ENCODE measurements around the gene YDJC.
"Not testable (repeated sequence)": the region's sequence is repeated elsewhere in the genome, so short reads cannot be mapped to it uniquely, and the experiment has no call there.

Gene YDJC

DNA sequence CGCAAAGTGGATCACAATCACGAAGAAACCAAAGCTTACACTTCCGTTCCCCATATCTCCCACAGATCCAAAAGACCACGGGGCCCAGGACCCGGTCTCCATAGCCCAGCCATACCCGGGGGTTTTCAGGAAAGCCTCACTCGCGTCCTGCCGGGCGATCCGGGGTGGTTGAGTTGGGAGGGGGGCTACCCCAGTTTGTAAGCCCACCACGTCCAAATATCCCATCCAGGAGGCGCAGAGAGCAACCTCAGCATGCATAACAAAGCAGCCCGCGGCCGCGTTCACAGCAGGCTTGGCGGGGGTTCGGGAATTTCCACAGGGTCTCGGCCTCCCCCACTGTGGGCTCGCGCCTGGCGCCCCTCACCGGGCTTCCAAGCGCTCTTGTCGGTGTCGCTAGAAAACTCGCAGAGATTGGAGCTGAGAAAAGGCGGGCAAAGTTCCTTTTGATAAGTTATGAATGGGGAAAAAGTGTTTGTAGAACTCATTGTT is 21.7 kb upstream of the YDJC start:
- DNase-seq (ENCODE audit: low read depth) = no peak

DNA sequence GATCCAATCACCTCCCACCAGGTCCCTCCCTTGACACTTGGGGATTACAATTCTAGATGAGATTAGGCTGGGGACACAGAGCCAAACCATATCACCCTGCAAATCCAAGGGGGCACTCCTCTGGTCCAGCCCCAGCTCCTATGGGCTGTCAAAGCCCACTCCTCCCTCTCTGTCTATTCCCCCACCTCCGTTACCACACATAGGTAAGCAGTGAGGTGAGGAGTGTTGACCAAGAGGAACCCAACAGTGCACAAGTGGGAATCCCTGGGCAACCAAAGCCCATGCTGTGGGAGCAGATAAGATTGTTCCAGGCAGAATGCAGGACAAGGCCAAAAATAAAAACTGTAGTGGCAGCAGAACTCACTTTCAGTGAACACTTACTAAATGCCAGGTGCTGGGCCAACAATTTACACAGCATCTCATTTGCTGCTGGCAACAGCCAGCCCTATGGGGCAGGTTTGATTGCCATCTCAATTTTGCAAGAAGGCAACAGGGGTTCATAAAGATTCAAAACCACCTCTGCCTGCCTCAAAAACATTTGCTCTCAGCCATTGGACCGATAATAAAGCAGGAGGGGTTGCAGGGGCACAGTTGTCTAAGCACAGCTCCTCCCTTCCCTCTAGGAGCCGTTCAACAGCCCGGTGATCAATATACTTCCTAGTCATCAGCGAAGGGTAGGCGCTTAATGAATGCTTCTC is 21.1 kb upstream of the YDJC start:
- no peak for DNase-seq (ENCODE audit: low read depth)

DNA sequence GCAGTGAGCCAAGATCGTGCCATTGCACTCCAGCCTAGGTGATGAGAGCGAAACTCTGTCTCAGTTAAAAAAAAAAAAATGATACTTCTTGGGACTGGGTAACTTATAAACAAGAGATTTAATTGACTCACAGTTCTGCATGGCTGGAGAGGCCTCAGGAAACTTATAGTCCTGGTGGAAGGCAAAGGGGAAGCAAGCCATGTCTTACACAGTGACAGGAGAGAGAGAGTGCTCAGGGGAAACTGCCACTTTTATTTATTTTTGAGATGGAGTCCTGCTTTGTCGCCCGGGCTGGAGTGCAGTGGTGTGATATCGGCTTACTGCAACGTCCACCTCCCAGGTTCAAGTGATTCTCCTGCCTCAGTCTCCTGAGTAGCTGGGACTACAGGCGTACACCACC is 20.5 kb upstream of the YDJC start:
- no peak for DNase-seq (ENCODE audit: low read depth)

DNA sequence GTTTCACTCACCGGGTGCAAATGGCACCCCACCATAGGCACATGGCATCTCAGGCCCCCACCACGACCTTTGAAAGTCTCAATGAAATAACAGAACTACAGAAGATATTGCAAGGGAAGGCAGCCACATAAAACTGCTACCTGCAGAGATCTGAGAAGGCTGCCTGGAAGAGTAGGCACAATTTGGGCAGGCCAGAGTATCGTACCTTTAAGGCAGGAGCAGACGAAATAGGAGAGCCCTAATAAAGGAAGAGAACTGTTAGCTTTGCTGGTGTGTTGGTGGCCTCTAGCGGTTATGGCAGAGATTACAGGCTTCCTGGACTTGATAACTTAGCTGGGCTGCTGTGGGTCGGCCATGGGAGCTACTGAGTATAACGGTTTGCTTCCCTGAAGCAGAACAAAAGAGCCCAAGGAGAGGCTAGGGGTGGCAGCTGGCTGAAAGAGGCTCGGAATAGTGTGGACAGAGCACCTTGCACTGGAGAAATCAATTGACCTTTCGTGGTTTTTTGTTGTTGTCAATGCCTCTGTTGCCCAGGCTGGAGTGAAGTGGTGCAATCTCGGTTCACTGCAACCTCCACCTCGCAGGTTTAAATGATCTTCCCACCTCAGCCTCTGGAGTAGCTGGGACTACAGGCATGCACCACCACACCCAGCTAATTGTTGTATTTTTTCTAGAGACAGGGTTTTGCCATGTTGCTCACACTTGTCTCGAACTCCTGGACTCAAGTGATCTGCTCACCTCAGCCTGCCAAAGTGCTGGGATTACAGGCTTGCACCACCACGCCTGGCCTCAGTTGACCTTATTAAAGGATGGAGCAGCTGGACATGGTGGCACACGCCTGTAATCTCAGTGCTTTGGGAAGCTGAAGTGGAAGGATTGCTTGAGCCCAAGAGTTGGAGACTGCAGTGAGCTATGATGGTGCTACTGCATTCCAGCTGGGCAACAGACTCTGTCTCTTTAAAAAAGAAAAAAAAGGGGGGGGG is 17.1 kb upstream of the YDJC start:
- peak; percentile 82 for DNase-seq (ENCODE audit: low read depth)

DNA sequence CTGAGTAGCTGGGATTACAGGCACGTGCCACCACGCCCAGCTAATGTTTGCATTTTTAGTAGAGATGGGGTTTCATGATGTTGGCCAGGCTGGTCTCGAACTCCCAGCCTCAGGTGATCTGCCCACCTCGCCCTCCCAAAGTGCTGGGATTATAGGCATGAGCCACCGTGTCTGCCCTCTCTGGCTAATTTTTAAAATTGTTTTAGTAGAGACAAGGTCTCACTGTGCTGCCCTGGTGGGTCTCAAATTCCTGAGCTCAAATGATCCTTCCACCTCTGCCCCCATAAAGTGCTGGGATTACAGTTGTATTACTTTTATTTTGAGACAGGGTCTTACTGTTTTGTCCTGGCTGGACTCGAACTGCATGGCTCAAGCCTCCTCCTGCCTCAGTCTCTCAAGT is 15.7 kb upstream of the YDJC start:
- not testable (repeated sequence) for DNase-seq (ENCODE audit: low read depth)

DNA sequence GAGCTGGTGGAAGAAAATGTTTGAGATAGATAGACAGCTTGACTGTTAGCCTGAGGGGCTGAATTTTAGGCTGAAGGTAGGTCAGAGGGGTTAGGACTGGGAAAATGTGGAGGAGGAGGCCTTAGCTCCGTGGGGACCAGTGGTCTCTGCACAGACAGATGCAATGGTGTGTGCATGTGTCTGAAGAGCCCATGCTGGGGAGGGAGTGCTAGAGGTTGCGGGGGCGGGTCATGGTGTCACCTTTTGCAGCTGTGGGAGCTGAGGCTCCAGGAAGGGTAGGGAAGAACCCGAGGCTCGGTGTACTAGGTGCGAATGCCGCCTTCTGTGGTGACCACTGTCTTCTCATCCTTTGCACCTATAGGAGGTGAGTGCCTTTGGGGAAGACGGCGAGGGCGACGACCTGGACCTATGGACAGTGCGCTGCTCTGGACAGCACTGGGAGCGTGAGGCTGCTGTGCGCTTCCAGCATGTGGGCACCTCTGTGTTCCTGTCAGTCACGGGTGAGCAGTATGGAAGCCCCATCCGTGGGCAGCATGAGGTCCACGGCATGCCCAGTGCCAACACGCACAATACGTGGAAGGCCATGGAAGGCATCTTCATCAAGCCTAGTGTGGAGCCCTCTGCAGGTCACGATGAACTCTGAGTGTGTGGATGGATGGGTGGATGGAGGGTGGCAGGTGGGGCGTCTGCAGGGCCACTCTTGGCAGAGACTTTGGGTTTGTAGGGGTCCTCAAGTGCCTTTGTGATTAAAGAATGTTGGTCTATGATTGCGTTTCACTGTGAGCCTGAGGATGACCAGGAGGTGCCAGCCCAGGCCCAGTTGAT is 13.9 kb upstream of the YDJC start:
- no peak for DNase-seq (ENCODE audit: low read depth)

DNA sequence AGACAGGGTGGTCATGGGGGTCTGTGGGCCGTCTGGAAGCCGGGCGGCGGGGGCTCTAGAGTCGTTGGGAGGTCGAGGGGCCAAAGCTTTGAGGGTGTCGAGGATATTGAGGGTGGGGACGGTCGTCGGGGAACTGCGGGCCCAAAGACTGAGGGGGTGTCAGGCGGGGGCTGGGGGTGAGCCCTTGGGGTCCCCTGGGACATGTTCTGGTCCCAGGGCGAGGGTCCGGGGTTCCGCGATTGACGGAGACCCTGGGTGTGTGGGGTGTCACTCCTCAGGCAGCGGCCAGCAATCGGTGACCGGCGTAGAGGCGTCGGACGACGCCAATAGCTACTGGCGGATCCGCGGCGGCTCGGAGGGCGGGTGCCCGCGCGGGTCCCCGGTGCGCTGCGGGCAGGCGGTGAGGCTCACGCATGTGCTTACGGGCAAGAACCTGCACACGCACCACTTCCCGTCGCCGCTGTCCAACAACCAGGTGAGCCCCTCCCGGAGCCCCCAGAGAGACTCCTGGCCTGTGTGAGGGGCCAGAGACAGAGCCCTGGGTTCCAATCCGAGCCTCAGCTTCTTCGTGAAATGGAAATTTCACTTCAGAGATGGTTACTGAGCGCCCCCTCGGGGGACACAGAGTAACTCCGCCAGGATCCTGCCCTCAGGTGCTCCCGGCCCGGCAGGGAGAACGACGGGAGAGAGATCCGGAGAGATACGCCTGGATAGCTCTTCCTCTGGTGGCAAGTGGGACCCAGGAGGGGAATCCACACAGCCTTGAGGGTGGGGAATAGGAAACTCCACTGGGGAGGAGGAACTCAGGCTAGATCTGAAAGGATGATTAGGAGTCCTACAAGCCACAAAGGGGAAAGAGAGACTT is 13.0 kb upstream of the YDJC start:
- peak; percentile 63 for DNase-seq (ENCODE audit: low read depth)

DNA sequence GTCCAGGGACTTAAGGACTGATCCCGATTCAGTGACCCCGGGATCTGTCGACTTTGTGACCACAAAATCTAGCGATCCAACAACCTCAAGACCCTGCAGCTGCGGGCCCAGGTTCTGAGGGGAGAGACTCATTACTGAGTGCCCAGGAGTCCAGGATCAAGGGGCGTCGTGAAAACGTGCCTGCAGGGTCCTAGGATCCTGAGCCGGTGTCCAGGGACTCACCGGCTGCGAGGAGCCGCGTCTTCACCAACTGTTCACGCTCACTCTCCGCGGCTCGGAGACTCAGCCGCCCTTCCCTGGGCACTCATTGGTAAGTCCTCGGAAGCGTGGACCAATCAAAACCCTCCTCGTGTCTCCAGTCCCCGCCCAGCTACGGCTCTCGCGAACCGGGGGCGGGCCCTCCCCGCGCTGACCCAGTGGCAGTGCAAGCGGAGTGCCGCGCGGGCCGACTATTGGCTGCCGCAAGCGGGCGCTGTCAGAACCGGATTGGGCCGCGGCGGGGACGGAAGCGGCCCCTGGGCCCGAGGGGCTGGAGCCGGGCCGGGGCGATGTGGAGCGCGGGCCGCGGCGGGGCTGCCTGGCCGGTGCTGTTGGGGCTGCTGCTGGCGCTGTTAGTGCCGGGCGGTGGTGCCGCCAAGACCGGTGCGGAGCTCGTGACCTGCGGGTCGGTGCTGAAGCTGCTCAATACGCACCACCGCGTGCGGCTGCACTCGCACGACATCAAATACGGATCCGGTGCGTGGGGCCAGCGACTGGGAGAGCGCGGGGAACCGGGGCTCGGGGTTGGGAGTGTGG is 12.2 kb upstream of the YDJC start, which contains the start of gene SDF2L1:
TSS of gene SDF2L1 (plus strand) at position 514 of the 795 bp plus-strand sequence. CDS start at position 549, 35 bp downstream.
- DNase-seq (ENCODE audit: low read depth) = peak; percentile 99

DNA sequence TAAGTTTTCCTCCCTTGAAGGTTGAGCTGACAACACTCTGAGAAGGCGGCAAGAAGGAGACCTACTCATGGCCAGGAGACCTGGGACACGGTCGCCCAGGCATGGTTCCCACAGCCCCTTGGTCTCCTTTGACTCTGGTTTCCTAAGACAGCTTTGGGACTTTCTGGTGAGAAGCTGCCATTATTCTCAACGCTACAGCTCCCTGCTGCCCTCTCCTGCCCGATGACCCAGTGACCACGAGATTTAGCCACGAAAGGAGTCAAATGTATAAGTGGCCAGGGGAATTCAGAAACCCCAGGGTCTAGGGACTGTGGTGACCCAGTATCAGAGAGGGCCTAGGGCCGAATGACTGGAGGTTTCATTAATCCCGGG is 11.6 kb upstream of the YDJC start:
- DNase-seq (ENCODE audit: low read depth) = peak; percentile 70

DNA sequence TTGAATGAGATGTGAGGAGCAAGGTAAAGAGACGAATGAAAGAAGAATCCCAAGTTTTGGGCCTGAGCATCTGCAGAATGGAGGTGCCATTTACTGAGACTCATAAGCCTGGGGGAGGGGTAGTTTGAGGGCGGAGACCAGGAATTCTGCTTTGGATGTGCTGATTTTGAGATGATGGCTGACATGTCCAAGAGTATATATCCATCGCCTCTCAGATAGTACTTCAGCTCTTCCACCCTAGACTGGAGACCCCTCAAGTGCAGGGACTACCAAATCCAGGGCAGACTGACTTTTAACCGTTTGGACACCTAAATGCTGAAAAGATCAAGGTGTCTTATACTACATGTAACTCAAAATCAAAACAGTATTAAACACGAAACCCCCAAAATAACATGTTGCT is 11.0 kb upstream of the YDJC start:
- no peak for DNase-seq (ENCODE audit: low read depth)

DNA sequence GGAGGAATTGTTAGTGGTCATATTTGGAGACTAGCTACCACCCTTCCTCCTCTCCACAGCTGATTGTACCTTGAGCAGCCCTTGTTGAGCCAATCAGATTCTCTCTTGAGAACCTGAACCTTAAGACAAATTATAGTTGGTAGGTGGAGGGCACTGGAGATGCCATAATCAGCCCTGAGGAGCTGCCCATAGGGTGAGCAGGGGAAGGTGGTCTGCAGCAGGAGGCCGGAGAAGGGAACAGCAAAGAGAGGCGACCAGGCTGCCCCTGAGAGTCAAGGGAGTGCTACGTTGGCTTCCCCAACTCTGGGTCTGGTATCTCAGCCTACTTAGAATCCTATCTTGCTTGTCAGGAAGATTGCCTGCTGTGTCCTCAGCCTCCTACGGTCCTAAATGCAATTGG is 9.5 kb upstream of the YDJC start:
- no peak for DNase-seq (ENCODE audit: low read depth)

DNA sequence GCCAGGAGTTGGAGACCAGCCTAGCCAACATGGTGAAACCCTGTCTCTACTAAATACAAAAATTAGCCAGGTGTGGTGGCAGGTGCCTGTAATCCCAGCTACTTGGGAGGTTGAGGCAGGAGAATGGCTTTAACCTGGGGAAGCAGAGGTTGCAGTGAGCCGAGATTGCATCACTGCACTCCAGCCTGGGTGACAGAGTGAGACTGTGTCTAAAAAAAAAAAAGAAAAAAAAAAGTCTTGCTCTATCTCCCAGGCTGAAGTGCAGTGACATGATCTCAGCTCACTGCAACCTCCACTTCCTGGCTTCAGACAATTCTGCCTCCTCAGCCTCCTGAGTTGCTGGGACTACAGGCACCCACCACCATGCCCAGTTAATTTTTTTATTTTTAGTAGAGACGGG is 7.6 kb upstream of the YDJC start:
- DNase-seq (ENCODE audit: low read depth) = not testable (repeated sequence)

DNA sequence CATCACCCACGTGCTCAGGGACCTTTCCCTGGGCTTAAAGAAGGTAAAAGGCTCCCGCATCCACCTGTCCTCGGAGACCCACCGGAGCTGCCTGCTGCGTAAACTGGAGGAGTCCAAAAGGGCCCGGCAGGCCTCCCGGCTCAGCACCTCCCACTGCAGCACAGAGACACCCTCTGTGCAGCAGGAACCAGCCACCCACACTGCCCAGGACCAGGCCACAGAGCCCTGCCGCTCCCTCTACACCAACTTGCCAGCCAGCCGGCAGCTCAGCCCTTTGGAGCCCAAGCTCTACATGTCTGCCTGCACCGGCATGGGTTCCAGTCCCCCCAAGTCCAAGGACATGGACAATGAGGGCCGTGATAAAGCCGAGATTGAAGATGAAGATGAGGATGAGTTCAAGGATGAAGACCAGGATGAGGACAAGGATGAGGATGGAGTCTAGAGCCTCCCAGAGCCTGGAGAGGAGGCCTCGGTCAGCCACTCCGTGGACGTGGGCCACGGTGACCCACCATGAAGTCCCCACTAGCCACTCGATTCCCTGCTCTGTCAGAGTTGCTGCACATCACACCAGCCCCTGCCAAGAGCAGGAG is 6.9 kb upstream of the YDJC start:
- DNase-seq (ENCODE audit: low read depth) = no peak

DNA sequence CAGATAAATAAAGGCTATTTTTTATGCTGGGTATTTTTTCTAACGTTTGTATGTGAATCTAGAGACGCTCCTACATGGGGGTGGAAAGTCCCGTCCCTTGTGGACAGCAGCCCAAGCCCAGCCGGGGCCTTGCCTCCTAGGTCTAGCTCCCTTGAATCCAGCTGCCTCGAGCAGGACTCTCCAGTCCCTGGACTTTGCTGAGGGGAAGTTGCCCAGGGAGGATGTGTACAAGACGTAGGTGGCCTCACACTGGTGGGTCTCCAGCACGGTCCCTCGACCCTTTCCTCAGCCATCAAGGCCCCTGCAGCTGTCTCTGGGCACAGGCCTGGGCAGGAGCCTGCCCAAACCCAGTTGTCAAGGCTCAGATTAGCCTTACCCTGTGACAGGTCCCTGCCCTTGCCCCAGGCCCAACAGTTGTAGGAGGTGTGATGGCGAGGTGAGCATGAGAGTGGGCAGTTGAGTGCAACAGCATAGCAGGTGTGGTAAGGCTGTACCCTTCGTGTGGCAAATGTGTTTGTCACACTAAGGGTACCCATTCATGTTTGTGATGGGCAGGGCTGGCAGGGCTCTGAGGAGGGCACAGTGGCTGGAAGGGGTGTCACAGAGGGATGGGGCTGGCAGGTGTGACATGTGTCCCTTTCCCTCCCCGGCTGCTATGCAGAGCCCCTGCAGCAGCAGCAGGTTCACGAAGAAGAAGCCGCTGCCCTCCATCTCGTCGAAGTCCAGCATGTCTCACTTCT is 6.1 kb upstream of the YDJC start:
- no peak for DNase-seq (ENCODE audit: low read depth)

DNA sequence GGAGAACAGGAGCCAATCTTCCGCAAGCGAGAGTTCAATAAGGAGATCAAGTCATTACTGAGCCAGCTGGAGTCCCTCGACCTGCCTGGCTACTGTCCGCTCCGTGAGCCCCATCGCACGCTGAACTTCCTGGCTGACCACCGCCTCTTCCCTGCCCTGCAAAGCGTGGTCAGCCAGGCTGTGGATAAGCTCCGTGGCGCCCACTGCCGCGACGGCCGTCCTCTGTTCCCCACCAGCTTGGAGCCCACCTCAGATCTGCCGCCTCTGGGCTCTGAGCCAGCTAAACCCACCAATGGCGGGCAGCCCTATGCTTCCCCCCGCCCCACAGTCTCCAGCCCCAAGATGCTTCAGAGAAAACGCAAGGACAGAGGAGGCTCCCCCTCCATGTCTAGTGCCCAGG is 5.0 kb upstream of the YDJC start:
- DNase-seq (ENCODE audit: low read depth) = no peak

DNA sequence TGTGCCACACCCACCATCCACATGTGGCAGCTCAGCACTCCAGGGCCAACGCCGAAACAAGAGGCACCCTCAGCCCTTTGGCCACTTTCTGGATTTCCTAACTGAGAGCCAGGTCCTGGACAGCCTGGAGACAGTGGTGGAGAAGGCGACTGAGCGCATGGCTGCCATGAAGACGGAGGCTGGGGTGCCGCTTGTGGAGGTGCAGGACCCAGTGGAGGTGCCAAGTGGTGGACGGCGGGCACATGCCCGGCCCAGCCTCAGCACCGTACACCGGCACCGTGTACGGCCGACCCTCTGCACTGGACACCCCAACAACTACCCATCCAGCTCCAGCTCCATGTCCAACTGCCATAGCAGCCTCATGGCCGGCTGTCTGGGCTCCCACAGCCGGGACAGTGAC is 4.3 kb upstream of the YDJC start:
- DNase-seq (ENCODE audit: low read depth) = no peak

DNA sequence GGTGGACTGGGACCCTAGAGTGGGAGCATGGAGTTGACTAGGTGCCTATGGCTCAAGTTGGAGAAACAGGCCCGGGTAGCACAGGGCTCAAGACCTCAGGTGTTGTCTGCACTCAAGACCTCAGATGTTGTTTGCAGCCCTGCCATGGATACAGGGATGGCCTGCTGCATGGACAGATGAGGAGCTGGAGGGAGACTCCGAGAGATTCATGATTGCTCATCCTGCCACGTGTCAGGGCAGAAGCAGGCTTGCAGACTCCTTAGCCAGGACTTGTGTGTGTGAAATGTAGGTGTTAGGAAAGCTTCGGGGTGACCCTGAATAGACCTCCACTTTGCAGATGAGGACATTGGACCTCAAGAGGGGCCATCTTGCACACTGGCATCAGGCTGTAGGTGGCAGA is 3.7 kb upstream of the YDJC start:
- DNase-seq (ENCODE audit: low read depth) = no peak

DNA sequence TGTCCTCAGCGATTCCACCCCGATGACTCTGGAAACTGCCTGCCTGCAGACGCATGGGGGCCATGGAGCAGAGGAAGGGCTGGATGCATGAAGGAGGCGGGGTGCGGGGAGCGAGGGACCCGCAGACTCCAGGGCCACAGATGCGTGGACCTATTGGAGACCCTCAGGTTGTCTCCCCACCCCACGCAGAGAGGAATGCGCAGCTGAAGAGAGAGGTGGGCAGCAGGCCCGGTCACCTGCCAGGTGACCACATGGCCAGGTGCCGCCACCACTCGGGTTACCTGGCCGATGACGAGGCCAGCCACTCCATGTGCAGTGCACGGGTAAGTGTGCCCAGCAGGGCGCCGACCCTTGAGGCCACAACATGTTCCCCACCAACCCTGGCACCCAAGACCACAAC is 3.1 kb upstream of the YDJC start:
- no peak for DNase-seq (ENCODE audit: low read depth)

DNA sequence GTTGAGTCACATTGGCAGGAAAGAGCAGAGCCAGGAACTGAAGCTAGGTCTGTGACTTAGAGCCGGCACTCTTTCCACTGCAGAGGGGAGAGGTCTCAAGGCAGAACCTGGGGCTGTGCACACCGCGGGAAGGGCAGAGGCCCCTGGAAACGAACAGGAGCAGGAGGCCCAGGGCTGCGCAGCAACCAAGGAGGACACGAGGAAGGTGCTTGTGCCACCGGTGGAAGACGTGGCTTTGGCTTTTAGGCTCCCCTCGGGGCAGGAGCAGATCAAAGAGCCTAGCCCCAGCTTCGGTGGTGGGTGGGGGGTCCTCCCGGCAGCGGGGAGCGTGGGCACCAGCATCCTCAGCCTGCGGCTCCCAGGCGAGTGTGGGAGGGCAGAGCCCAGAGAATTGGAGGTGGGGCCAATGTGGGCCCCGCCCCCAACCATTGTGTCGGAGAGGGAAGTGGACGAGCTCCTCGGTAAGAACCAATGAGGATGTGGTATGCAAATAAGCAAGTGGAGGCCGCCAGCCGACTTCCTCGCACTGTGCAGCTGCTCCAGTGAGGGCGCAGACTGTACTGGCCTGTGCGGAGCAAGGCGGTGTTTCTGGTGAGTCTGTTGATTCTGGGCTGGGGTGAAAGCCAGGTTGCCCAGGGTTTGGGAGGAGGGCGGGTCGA is 2.5 kb upstream of the YDJC start, which contains the start of gene CCDC116:
TSS of gene CCDC116 (plus strand) at position 524 of the 659 bp plus-strand sequence. CDS start 422 bp downstream, outside the sequence.
- DNase-seq (ENCODE audit: low read depth) = peak; percentile 28

Measured in EH (cell line).